ENCODE results near the gene ZMIZ1.

- TF ChIP-seq MAZ (IDR thresholded peaks at IDR 0.05; ENCODE audit: borderline replicate concordance, low read depth, low read length) = no peak
- TF ChIP-seq CTCF (IDR thresholded peaks at IDR 0.05) = no peak
- no peak for TF ChIP-seq EP300 (IDR thresholded peaks at IDR 0.05)
These were observed 262.5 kb downstream of the ZMIZ1 start for GRCh38 chr10:79331226-79331625.
